PFSK-1 (cell line): ENCODE data around the gene ESPNL.

Experiments
- REST ChIP-seq, 2 experiments: IDR thresholded peaks; 2 replicates each; pipeline versions ENCODE4 v1.6.1 to v1.8.0; 2011 to 2012; ENCODE audit warnings: low read depth in 2 of 2, low read length in 2 of 2, control low read depth in 1 of 2, inconsistent platforms in 1 of 2, mild to moderate bottlenecking in 1 of 2, moderate library complexity in 1 of 2; ENCODE audit not compliant: insufficient read depth in 1 of 2
- TAF1 ChIP-seq: IDR thresholded peaks from 2 replicates; pipeline ENCODE4 v1.6.1; 2012; ENCODE audit warnings: low read length, control low read depth, borderline replicate concordance; ENCODE audit not compliant: insufficient read depth

- TF ChIP-seq TAF1 (no peak), REST (IDR thresholded peaks at IDR 0.05; ENCODE audit: insufficient read depth in 1 of 2, low read depth in 2 of 2, low read length in 2 of 2) (no peak)
Observed at GRCh38 chr2:238162251-238162845, 62.2 kb downstream of the ESPNL start.
